ENCODE data around the gene EPS15. TPM values are rescaled to one million over a fixed set of nuclear protein-coding genes. Genes with fewer than 3 reads are reported as not detected.

EPS15 gene
- total RNA-seq, 2 donors from 2014 or later = 50.0 to 54.7 TPM

DNA sequence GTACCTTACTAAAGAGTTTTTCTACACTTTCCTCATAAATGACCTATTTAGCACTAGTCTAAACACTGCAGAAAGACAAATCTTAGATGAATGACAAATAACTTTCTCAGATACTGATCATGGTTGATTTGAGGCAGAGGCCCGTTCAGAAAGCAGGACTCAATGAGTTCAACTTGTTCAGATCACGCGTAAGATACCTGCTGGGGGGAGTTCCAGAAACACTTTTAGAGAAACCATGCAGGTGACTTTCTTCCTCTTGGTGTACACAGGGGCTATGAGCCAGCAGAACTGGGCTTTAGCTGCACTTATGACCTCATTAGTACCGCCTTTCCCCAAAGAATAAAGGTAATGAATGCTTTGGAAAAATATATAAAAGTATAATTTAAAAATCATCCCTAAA, 149.9 kb downstream of the EPS15 start:
- TF ChIP-seq, protein P1, sequence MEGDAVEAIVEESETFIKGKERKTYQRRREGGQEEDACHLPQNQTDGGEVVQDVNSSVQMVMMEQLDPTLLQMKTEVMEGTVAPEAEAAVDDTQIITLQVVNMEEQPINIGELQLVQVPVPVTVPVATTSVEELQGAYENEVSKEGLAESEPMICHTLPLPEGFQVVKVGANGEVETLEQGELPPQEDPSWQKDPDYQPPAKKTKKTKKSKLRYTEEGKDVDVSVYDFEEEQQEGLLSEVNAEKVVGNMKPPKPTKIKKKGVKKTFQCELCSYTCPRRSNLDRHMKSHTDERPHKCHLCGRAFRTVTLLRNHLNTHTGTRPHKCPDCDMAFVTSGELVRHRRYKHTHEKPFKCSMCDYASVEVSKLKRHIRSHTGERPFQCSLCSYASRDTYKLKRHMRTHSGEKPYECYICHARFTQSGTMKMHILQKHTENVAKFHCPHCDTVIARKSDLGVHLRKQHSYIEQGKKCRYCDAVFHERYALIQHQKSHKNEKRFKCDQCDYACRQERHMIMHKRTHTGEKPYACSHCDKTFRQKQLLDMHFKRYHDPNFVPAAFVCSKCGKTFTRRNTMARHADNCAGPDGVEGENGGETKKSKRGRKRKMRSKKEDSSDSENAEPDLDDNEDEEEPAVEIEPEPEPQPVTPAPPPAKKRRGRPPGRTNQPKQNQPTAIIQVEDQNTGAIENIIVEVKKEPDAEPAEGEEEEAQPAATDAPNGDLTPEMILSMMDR (IDR thresholded peaks at IDR 0.05) = no peak
- Histone ChIP-seq H3K27ac (no peak overlapping the region), H3K36me3 (peaks cover 40% of the 10 kb centered on the region), H3K27me3 (no peaks in the 10 kb centered on the region), H3K9me3 (no peaks in the 10 kb centered on the region), H3K4me1 (no peaks in the 10 kb centered on the region), H3K4me3 (no peak overlapping the region)
- DNase-seq (ENCODE audit: low spot score) = no peak

- Histone ChIP-seq H3K4me3 (no peak overlapping the region), H3K9me3 (no peaks in the 10 kb centered on the region), H3K36me3 (peaks cover 37% of the 10 kb centered on the region), H3K27ac (no peak overlapping the region), H3K4me1 (no peaks in the 10 kb centered on the region), H3K27me3 (no peaks in the 10 kb centered on the region)
- TF ChIP-seq, protein P1 (IDR thresholded peaks at IDR 0.05) = no peak
- DNase-seq (ENCODE audit: low spot score) = no peak
Observed at GRCh38 chr1:51365774-51366173, 153.3 kb downstream of the EPS15 start.

DNA sequence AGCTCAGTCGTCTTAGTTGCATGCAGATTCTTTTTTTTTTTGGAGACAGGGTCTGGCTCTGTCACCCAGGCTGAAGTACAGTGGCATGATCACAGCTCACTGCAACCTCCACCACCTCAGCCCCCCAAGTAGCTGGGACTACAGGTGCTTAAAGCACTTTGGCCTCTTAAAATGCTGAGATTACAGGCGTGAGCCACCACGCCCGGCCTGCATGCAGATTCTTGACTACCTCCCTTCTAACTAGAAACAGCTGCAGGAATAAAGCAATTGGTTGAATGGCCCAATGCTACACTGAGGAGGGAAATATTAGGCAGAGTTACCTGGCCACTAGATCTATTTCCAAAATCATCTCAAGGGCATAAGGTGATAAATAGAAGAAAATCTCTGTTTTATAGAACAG, 159.2 kb downstream of the EPS15 start:
- DNase-seq (ENCODE audit: low spot score) = no peak
- no peaks in the 10 kb centered on the region for H3K4me1 ChIP-seq
- no peak overlapping the region for H3K27ac ChIP-seq
- H3K36me3 ChIP-seq = peaks cover 55% of the 10 kb centered on the region
- H3K27me3 ChIP-seq = no peaks in the 10 kb centered on the region
- H3K4me3 ChIP-seq = no peak overlapping the region
- TF ChIP-seq, protein P1 (IDR thresholded peaks at IDR 0.05) = no peak
- no peaks in the 10 kb centered on the region for H3K9me3 ChIP-seq

- TF ChIP-seq, protein P1 (IDR thresholded peaks at IDR 0.05) = no peak
- Histone ChIP-seq H3K27me3 (no peaks in the 10 kb centered on the region), H3K27ac (no peak overlapping the region), H3K9me3 (no peaks in the 10 kb centered on the region), H3K4me3 (no peak overlapping the region), H3K36me3 (peaks cover 38% of the 10 kb centered on the region), H3K4me1 (no peaks in the 10 kb centered on the region)
- DNase-seq (ENCODE audit: low spot score) = no peak
Observed at GRCh38 chr1:51355382-51355781, 163.7 kb downstream of the EPS15 start.

- no peak overlapping the region for H3K4me3 ChIP-seq
- no peaks in the 10 kb centered on the region for H3K27me3 ChIP-seq
- TF ChIP-seq, protein P1 (IDR thresholded peaks at IDR 0.05) = no peak
- no peaks in the 10 kb centered on the region for H3K9me3 ChIP-seq
- H3K27ac ChIP-seq = no peak overlapping the region
- DNase-seq (ENCODE audit: low spot score) = no peak
- peaks cover 38% of the 10 kb centered on the region for H3K36me3 ChIP-seq
- no peaks in the 10 kb centered on the region for H3K4me1 ChIP-seq
Observed at GRCh38 chr1:51354416-51354815, 164.7 kb downstream of the EPS15 start.

DNA sequence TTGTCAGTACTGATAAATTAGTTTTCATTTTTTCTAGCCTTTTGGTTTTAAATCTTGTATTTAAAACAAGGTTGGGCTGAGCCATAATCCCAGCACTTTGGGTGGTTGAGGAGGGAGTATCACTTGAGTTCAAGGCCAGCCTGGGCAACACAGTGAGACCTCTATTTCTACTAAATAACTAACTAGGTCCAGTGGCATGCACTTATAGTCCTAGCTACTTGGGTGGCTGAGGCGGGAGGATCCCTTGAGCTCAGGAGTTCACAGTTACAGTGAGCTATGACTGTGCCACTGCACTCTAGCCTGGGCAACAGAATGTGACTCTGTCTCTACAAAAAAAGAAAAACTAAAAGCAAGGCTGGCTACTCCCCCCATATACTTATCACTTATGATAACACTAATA, 167.2 kb downstream of the EPS15 start:
- Histone ChIP-seq H3K27me3 (no peaks in the 10 kb centered on the region), H3K4me1 (no peaks in the 10 kb centered on the region), H3K4me3 (no peak overlapping the region), H3K36me3 (peaks cover 29% of the 10 kb centered on the region), H3K9me3 (no peaks in the 10 kb centered on the region), H3K27ac (no peak overlapping the region)
- DNase-seq (ENCODE audit: low spot score) = no peak
- TF ChIP-seq, protein P1 (IDR thresholded peaks at IDR 0.05) = no peak

Measured in right atrium auricular region (tissue), 2 donors.